H54 (cell line): ENCODE results near the gene RPL3.

Experiments
- DNase-seq: peaks from one replicate; pipeline ENCODE4 v3.0.0; 2011; ENCODE audit warnings: low spot score, mixed read lengths; ENCODE audit not compliant: insufficient read length
- FAIRE-seq: peaks from 3 replicates; lab custom pipeline; 2011; peaks lifted over from hg19 to GRCh38; lab: Jason Lieb, UNC
- POLR2A ChIP-seq: IDR thresholded peaks from 2 replicates; pipeline ENCODE4 v1.6.1; 2011; ENCODE audit warnings: low read depth, mild to moderate bottlenecking, low read length

RPL3 gene

DNA sequence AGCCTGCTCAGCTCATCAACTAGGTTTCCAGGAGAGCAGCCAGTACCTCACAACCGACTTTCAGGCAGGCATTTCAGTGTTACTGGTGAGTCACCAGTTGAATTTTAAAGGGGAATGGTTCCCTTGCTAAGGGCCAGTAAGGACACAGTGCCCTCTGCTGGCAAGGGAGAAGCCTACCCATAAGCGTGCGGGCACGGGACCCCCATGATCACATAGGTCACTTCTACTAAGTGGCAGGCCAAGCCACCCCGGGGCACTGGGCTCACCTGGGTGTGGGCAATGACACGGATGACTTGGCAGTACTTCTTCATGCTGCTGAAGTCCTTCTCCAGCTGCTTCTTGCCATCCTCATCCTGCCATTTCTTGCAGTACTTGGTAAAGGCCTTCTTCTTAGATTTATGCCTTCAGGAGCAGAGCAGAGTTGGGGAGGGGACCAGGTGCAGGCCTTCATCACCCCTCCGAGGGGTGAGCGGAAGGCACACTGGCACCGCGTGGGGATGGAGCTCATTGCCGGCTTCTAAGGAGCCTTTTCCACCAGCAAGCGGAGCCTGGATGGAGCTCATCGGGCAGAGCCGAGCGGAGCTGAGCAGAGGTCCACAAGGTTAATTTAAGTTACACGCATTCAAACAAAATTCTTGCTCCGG is 2.9 kb downstream of the RPL3 start:
- peak; percentile 36 for DNase-seq
- no peak for FAIRE-seq
- TF ChIP-seq POLR2A = no peak

DNA sequence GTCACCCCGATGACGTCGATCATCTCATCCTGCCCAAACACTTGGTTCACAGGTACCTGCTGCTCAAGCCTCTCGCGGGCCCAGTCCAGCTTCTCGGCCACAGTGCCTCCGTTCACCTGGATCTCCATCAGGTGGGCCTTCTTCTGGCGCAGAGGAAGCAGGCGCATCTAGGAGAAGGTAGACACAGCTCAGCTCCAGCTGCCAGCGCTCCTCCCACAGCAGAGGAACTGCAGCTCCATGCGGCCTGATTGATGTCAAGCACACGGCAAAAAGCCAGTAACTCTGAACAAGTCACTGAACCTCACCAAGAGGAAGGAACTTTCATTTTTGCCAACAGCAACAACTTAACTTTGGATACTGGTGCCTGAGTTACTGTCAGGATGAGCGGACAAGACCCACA is 4.0 kb downstream of the RPL3 start:
- FAIRE-seq (no peak), DNase-seq (no peak)
- TF ChIP-seq POLR2A = no peak

GRCh38 chr22:39314251-39314971 is 5.0 kb downstream of the RPL3 start:
- TF ChIP-seq POLR2A = no peak
- DNase-seq (no peak), FAIRE-seq (no peak)

- no peak for DNase-seq
- FAIRE-seq = no peak
- no peak for TF ChIP-seq POLR2A
These were observed 6.0 kb downstream of the RPL3 start for GRCh38 chr22:39313258-39314001.

GRCh38 chr22:39312410-39312809 is 7.0 kb downstream of the RPL3 start:
- FAIRE-seq (no peak), DNase-seq (no peak)
- no peak for TF ChIP-seq POLR2A

DNA sequence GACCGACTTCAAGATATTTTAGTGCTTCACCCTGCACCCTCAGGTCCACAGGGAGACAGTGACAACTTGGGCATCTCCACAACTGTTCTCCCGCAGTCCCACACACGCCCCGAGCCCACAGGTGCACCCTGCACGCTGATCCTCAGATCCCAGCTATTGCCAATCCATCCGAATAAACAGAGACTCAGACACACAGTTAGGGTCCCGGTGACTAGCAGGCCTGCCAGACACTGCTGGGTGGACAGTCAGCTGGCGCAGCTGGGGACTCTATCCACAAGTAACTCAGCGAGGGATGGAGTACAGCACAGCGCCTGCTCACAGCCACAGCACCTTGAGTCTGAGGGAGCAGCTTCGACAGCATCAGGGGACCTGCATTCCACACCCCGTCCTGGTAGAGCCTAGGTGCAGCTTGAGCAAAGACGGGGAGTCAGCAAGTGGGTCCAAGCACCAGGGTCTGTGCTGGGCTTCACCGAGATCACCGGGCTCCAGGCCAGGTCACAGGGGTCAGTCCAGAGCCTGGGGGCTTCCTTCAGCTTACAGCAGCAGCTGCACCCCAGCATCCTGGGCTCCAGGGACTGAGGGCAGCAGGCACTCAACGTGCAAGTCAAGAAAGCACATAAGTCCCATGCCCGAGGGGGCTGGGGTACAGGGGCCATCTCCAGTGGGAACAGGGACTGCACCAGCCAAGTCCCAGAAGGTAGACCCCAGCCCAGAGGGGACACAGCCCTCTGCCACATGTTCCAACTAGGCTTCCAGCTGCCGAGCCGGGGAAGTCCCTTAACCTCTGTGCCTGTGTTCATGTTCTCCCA is 7.6 kb downstream of the RPL3 start:
- FAIRE-seq (no peak), DNase-seq (no peak)
- no peak for TF ChIP-seq POLR2A

GRCh38 chr22:39309881-39310714 is 9.3 kb downstream of the RPL3 start:
- TF ChIP-seq POLR2A = no peak
- no peak for FAIRE-seq
- no peak for DNase-seq

GRCh38 chr22:39309364-39309861 is 10.0 kb downstream of the RPL3 start:
- no peak for FAIRE-seq
- no peak for DNase-seq
- no peak for TF ChIP-seq POLR2A

- TF ChIP-seq POLR2A = 0 out of 2 replicates have a peak, but pooled peaks have one; percentile 10
- no peak for FAIRE-seq
- DNase-seq = peak; percentile 49
These were observed 10.6 kb downstream of the RPL3 start for GRCh38 chr22:39308614-39309363.

DNA sequence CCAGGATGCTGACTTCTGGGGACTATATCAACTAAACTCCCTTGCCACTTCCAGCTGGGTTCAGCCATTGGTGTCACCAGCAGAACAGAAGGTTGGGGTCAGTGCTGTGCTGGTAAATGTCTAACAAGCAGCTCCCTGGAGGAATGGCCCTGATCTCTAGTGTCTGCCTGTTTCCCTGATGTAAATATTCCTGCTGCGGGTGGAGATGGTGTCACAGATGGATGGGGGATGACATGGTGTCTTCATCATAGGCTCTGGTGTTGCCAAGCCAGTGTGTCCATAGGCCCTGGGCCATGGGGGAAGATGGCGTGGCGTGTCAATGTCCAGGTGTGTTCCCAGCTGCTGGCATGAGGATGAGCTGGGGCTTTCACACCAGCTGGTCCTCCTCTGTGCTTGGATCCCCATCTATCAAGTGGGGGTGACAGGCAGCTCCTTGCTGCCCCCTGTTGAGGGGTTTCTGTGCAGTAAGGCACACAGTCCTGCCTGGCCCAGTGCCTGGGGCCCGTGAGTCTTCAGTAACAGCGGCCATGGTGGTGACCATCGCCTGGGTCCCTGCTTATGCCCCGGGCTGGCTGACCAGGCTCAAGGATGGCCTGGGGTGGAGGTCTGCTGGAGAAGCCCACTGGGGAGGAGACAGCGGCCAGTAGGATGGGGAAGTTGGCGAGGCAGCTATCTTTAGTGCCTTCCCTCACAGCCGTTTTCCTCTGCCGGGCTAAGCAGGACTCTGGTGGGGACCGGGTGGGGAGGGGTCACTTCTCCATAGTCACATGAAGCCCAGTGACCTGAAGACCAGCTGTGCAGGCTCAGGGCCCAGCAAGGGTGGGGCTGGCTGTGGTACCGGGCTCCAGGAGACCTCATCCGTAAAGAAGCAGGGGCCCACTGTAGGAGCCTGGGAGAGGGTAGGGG is 12.7 kb downstream of the RPL3 start:
- FAIRE-seq (no peak), DNase-seq (no peak)
- TF ChIP-seq POLR2A = no peak
